K562 (cell line): ENCODE measurements around the gene RNF11. TPM values are rescaled to one million over a fixed set of nuclear protein-coding genes. Genes with fewer than 3 reads are reported as not detected.
A peak's percentile ranks its signal among the peaks of the same experiment; 100 is the strongest.

Source experiments
- AFF4 ChIP-seq: sonication (generic); formaldehyde crosslinking; IDR thresholded peaks from 2 replicates; pipeline ENCODE4 v1.8.0; 2023; ENCODE audit warnings: mild to moderate bottlenecking, missing genetic modification reagents
- CBFA2T2 ChIP-seq: fragments of 450-650 bp; conservative IDR thresholded peaks from 2 replicates; pipeline ENCODE4 v1.6.1; 2017; ENCODE audit warnings: mild to moderate bottlenecking
- CEBPG ChIP-seq, 3 experiments: fragments of 200-800 bp in 1 of 3; sonication (Bioruptor generic) in 1 of 3; sonication (generic) in 1 of 3; formaldehyde crosslinking in 1 of 3; IDR thresholded peaks in 2 of 3; conservative IDR thresholded peaks in 1 of 3; 2 replicates each; pipeline versions ENCODE4 v1.6.1 to v1.8.0; 2016 to 2022; ENCODE audit warnings: missing compliant biosample characterization in 2 of 3, missing genetic modification characterization in 2 of 3, mild to moderate bottlenecking in 1 of 3, missing genetic modification reagents in 1 of 3
- CHAMP1 ChIP-seq: fragments of 450-650 bp; IDR thresholded peaks from 2 replicates; pipeline ENCODE4 v1.6.1; 2016; ENCODE audit warnings: mild to moderate bottlenecking
- E2F6 ChIP-seq, 2 experiments: IDR thresholded peaks; 2 replicates each; pipeline ENCODE4 v1.6.1; 2011; ENCODE audit warnings: borderline replicate concordance in 1 of 2, control low read depth in 1 of 2, low read depth in 1 of 2, low read length in 1 of 2, mild to moderate bottlenecking in 1 of 2, mixed read lengths in 1 of 2, moderate library complexity in 1 of 2; ENCODE audit not compliant: insufficient read depth in 1 of 2, insufficient read length in 1 of 2, poor library complexity in 1 of 2, severe bottlenecking in 1 of 2; ENCODE audit errors: extremely low read depth in 1 of 2
- EGR1 ChIP-seq: fragments of 450-650 bp; conservative IDR thresholded peaks from 2 replicates; pipeline ENCODE4 v1.6.1; 2017; ENCODE audit warnings: mild to moderate bottlenecking
- HNRNPK ChIP-seq: fragments of 200-400 bp; formaldehyde crosslinking; IDR thresholded peaks from one replicate; pipeline ENCODE4 v1.6.1; 2018; ENCODE audit warnings: mild to moderate bottlenecking, low read depth, low read length; ENCODE audit not compliant: poor library complexity, severe bottlenecking
- KAT7 ChIP-seq: sonication (generic); formaldehyde crosslinking; IDR thresholded peaks from 2 replicates; pipeline ENCODE4 v1.8.0; 2022; ENCODE audit warnings: missing genetic modification reagents, mild to moderate bottlenecking, borderline replicate concordance
- STAT5A ChIP-seq: IDR thresholded peaks from 2 replicates; pipeline ENCODE4 v1.6.1; 2012; ENCODE audit warnings: low read length, inconsistent platforms, borderline replicate concordance
- THRA ChIP-seq: fragments of 450-650 bp; IDR thresholded peaks from 2 replicates; pipeline ENCODE4 v1.6.1; 2017; ENCODE audit warnings: mild to moderate bottlenecking, moderate library complexity
- TSHZ1 ChIP-seq: fragments of 250-450 bp; sonication (Bioruptor Pico); IDR thresholded peaks from 2 replicates; pipeline ENCODE4 v1.4.0; 2020; ENCODE audit warnings: mild to moderate bottlenecking, moderate library complexity
- ZNF76 ChIP-seq: fragments of 250-450 bp; sonication (Bioruptor Pico); IDR thresholded peaks from 2 replicates; pipeline ENCODE4 v1.4.0; 2020; ENCODE audit warnings: mild to moderate bottlenecking, moderate library complexity, borderline replicate concordance
- polyA plus RNA-seq, 8 experiments: library from polyadenylated mRNA; depleted of rRNA in 4 of 8; stranded (reverse) in 5 of 8; unstranded in 3 of 8; fragments of >200 nt; fragmentation: Nextera tagmentation in 2 of 8; fragmentation: Illumina TruSeq in 1 of 8; extraction: Ambion mirVana in 2 of 8; extraction: Trizol in 1 of 8; gene quantifications; 2 replicates each; pipeline versions ENCODE4 v1.2.1 to v1.2.3, GENCODE V29; 2011 to 2014; ENCODE audit warnings: inconsistent platforms in 1 of 8, missing spikeins in 1 of 8
- total RNA-seq, 7 experiments: library from RNA; depleted of rRNA in 6 of 7; stranded (reverse); fragments of >200 nt in 6 of 7; fragmentation: Illumina TruSeq in 2 of 7; extraction: Trizol in 2 of 7; gene quantifications; 2 replicates each; pipeline versions ENCODE4 v1.2.1 to v1.2.3, GENCODE V29; 2011 to 2021; ENCODE audit warnings: low replicate concordance in 1 of 7

The RNF11 gene
- total and polyA plus RNA-seq, 9 of the 15 experiments (the other 6 are each of a cell fraction or from before 2014, with no cell fraction given): 5.7 to 34.3 (median 23.1) TPM

GRCh38 chr1:51237351-51238033 is 1.4 kb downstream of the RNF11 start (continued):
- 0 out of 2 replicates have a peak, but pooled peaks have one; percentile 40 for TF ChIP-seq AFF4
- no peak for TF ChIP-seq HNRNPK
- TF ChIP-seq E2F6 (IDR thresholded peaks at IDR 0.05; ENCODE audit: borderline replicate concordance in 1 of 2, extremely low read depth in 1 of 2, insufficient read depth in 1 of 2, insufficient read length in 1 of 2, low read depth in 1 of 2, low read length in 1 of 2, poor library complexity in 1 of 2, severe bottlenecking in 1 of 2): no peak
- no peak for TF ChIP-seq TSHZ1 (CRISPR knock-in tag)
- 0 out of 2 replicates have a peak, but pooled peaks have one; percentile 61 for TF ChIP-seq KAT7 (CRISPR knock-in tag)
- no peak for TF ChIP-seq ZNF76 (CRISPR knock-in tag)
- TF ChIP-seq CEBPG (CRISPR knock-in tag; IDR thresholded peaks at IDR 0.05): no peak
- TF ChIP-seq CEBPG (tag; conservative IDR thresholded peaks at IDR 0.05 in 1 of 2, IDR thresholded peaks at IDR 0.05 in 1 of 2): peak in 1 of 2 experiments; percentile 77; a peak in 2 of 4 replicates
- no peak for TF ChIP-seq CHAMP1
- no peak for TF ChIP-seq THRA
- TF ChIP-seq CBFA2T2: no peak
- no peak for TF ChIP-seq STAT5A
- no peak for TF ChIP-seq EGR1
